ENCODE data around the gene KLHL17. TPM values are rescaled to one million over a fixed set of nuclear protein-coding genes. Genes with fewer than 3 reads are reported as not detected.

The KLHL17 gene
- total and polyA plus RNA-seq, 9 of the 15 experiments (the other 6 are each of a cell fraction or from before 2014, with no cell fraction given), result 0.14 to 84.8 (median 13.0) TPM

DNA sequence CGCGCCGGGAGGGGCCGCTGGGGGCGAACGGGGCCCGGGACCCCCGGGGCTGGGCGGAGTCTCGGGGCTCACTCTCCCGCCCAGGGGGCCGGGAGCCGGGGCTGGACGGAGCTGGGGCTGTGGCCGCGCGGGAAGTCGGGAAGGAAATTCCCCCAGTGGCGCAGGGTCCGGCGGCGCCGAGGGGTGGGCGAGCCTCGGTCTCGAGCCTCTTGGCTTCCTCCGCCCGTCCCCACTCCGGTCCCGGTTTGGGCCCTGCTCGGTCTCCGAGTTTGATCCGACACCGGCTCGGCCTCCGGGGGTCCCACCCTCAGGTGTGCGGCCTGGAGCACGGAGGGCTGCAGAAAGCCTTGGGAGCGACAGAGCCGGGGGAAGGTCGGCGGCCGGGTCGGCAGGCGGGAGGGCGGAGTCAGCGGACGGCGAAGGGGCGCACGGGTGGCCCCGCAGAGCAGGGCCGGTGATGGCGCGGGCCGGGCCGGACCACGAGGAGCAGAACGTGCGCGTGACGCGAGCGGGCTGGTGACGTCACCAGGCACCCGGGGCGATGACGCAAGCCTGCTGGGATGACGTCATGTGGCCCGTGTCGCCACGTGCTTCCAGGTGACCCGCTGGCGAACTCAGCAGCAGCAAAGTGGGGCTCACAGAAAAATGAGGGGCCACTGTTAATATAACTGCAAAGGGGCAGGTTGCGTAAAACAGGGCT is 40.1 kb downstream of the KLHL17 start (continued):
- TF ChIP-seq NELFE (IDR thresholded peaks at IDR 0.05; ENCODE audit: insufficient read depth, insufficient read length) (no peak), RCOR1 (IDR thresholded peaks at IDR 0.05; ENCODE audit: borderline replicate concordance in 1 of 2, low read depth in 2 of 2, low read length in 2 of 2) (peak; percentile 10 to 88; a peak in 2 of 4 replicates), CEBPB (tag; IDR thresholded peaks at IDR 0.05) (peak; percentile 98), MCM5 (IDR thresholded peaks at IDR 0.05; ENCODE audit: low read depth) (no peak), ZNF253 (CRISPR knock-in tag; conservative IDR thresholded peaks at IDR 0.05) (0 out of 2 replicates have a peak, but pooled peaks have one; percentile 47), MGA (IDR thresholded peaks at IDR 0.05) (peak; percentile 100), HDAC8 (tag; IDR thresholded peaks at IDR 0.05) (peak; percentile 58; the same call in 1 of the 2 replicates), IRF9 (tag; IDR thresholded peaks at IDR 0.05) (peak; percentile 39; the same call in 1 of the 2 replicates), ZKSCAN1 (IDR thresholded peaks at IDR 0.05; ENCODE audit: low read depth, low read length) (peak; percentile 53; the same call in 1 of the 2 replicates), YBX1 (IDR thresholded peaks at IDR 0.05) (no peak), PHTF2 (CRISPR knock-in tag; IDR thresholded peaks at IDR 0.05) (no peak), SPI1 (IDR thresholded peaks at IDR 0.05; ENCODE audit: borderline replicate concordance, low read depth, low read length) (no peak)
